DND-41 (cell line): ENCODE data around the gene CARMIL3.
A peak's percentile ranks its signal among the peaks of the same experiment; 100 is the strongest.
"Not testable (repeated sequence)": the region's sequence is repeated elsewhere in the genome, so short reads cannot be mapped to it uniquely, and the experiment has no call there.

ENCODE experiments used
- ATAC-seq: fragments of 200-7000 bp; cut with Tn5 transposase; 3 replicates; pipeline ENCODE4 v1.9.1; 2021; ENCODE audit warnings: low read depth; ENCODE audit not compliant: insufficient read depth
- DNase-seq: peaks from one replicate; pipeline ENCODE4 v3.0.0-alpha.2; 2020
- H2AFZ ChIP-seq: 2 replicates; pipeline ENCODE4 v1.6.0; 2012; ENCODE audit warnings: low read depth, low read length
- H3K27ac ChIP-seq: 2 replicates; pipeline ENCODE4 v1.5.1; 2012; ENCODE audit warnings: low read length, inconsistent platforms
- H3K27me3 ChIP-seq: fragments of 200-600 bp; sonication (generic); 2 replicates; pipeline ENCODE4 v1.6.0; 2012; ENCODE audit warnings: low read length, mild to moderate bottlenecking, inconsistent platforms; ENCODE audit not compliant: insufficient read depth, poor library complexity
- H3K36me3 ChIP-seq: 2 replicates; pipeline ENCODE4 v1.5.1; 2012; ENCODE audit warnings: low read length, inconsistent platforms; ENCODE audit not compliant: insufficient read depth
- H3K4me1 ChIP-seq: 2 replicates; pipeline ENCODE4 v1.5.1; 2012; ENCODE audit warnings: mild to moderate bottlenecking, low read length; ENCODE audit not compliant: insufficient read depth
- H3K4me2 ChIP-seq: 2 replicates; pipeline ENCODE4 v1.6.0; 2012; ENCODE audit warnings: mild to moderate bottlenecking, moderate library complexity, low read length, inconsistent platforms; ENCODE audit not compliant: insufficient read depth
- H3K4me3 ChIP-seq, 2 experiments: fragments of 200-600 bp in 1 of 2; shearing (Covaris generic) in 1 of 2; 2 replicates each; pipeline ENCODE4 v1.5.1; 2012 to 2016; ENCODE audit warnings: inconsistent platforms in 2 of 2, low read length in 2 of 2, mild to moderate bottlenecking in 2 of 2, low read depth in 1 of 2, moderate library complexity in 1 of 2
- H3K79me2 ChIP-seq: 2 replicates; pipeline ENCODE4 v1.6.0; 2012; ENCODE audit warnings: low read length, inconsistent platforms; ENCODE audit not compliant: insufficient read depth
- H3K9ac ChIP-seq: 2 replicates; pipeline ENCODE4 v1.6.0; 2012; ENCODE audit warnings: low read depth, mild to moderate bottlenecking, inconsistent platforms, low read length, moderate library complexity
- H3K9me3 ChIP-seq: 2 replicates; pipeline ENCODE4 v1.5.1; 2012; ENCODE audit warnings: low read length, moderate library complexity, mild to moderate bottlenecking, inconsistent platforms; ENCODE audit not compliant: insufficient read depth, severe bottlenecking
- H4K20me1 ChIP-seq: 2 replicates; pipeline ENCODE4 v1.6.0; 2012; ENCODE audit warnings: low read length; ENCODE audit not compliant: insufficient read depth
- EZH2 ChIP-seq: IDR thresholded peaks from 3 replicates; pipeline ENCODE4 v1.6.1; 2012; ENCODE audit warnings: borderline replicate concordance, low read depth, mild to moderate bottlenecking, moderate library complexity, low read length, inconsistent platforms; ENCODE audit not compliant: severe bottlenecking
- TF ChIP-seq, protein P1 (sequence below): IDR thresholded peaks from 2 replicates; pipeline ENCODE4 v1.5.1; 2012; ENCODE audit warnings: borderline replicate concordance, low read length, moderate library complexity, mild to moderate bottlenecking; ENCODE audit not compliant: poor library complexity, severe bottlenecking; ENCODE audit errors: extremely low read depth

Gene CARMIL3

DNA sequence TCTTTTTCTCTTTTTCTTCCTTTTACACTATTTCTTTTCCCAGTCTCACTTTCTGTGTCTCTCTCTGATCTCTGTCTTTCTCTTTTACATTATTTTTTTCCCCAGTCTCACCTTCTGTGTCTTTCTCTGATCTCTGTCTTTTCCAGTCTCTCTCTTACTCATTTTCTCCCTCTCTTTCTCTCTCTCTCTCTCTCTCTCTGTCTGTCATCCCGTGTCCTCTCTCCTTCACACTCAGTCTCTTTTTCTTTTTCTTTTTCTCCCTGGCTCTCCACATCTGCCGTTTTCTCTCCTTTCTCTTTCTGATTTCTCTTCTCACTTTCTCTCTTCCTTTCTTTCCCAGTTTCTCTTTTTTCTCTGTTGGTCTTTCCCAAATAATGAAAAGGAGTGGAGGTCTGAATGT lies 40.8 kb upstream of the CARMIL3 start:
- H3K79me2 ChIP-seq, result peaks cover 52% of the 10 kb centered on the region
- peak overlapping the region; percentile 35 for H3K9ac ChIP-seq
- H4K20me1 ChIP-seq, result no peaks in the 10 kb centered on the region; the same call in 1 of the 2 replicates
- TF ChIP-seq, protein P1, sequence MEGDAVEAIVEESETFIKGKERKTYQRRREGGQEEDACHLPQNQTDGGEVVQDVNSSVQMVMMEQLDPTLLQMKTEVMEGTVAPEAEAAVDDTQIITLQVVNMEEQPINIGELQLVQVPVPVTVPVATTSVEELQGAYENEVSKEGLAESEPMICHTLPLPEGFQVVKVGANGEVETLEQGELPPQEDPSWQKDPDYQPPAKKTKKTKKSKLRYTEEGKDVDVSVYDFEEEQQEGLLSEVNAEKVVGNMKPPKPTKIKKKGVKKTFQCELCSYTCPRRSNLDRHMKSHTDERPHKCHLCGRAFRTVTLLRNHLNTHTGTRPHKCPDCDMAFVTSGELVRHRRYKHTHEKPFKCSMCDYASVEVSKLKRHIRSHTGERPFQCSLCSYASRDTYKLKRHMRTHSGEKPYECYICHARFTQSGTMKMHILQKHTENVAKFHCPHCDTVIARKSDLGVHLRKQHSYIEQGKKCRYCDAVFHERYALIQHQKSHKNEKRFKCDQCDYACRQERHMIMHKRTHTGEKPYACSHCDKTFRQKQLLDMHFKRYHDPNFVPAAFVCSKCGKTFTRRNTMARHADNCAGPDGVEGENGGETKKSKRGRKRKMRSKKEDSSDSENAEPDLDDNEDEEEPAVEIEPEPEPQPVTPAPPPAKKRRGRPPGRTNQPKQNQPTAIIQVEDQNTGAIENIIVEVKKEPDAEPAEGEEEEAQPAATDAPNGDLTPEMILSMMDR, result no peak
- TF ChIP-seq EZH2, result no peak
- no peaks in the 10 kb centered on the region for H3K27me3 ChIP-seq
- H3K4me1 ChIP-seq, result peaks cover 58% of the 10 kb centered on the region
- peaks cover 9% of the 10 kb centered on the region for H3K36me3 ChIP-seq
- peak overlapping the region; percentile 53 for H3K4me2 ChIP-seq
- ATAC-seq (no peak), DNase-seq (no peak)
- peak overlapping the region; percentile 9 to 29; a peak in 2 of 4 replicates for H3K4me3 ChIP-seq
- H2AFZ ChIP-seq, result no peak overlapping the region
- H3K27ac ChIP-seq, result peak overlapping the region; percentile 63
- H3K9me3 ChIP-seq, result no peaks in the 10 kb centered on the region

DNA sequence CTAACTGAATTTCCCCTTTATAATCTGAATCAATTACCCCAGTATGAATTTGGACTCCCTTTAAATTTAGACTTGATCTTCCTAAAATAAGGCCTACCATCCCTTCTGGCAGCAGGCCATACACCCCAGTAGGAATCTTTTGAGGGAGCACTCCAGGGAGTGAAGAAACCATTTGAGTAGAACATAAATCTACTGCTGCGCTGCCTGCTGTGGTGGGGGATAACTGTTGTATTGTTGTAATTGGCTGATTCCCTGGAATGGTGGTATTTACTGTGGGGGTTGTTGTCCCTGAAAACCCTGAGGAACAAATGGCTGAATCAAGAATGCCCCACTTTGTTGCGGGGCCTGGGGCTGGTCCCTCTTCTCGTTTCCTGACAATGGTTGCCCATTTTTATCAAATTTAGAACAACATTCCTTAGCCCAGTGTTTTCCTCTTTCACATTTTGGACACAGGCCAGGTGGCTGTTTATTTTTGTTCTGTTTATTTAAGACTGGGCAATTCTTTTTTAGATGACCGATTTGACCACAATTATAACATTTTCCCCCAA lies 39.0 kb upstream of the CARMIL3 start:
- not testable (repeated sequence) for H3K27me3 ChIP-seq, H3K9ac ChIP-seq, H3K27ac ChIP-seq, H3K4me3 ChIP-seq, ATAC-seq, H3K36me3 ChIP-seq, H3K9me3 ChIP-seq, DNase-seq, H3K4me2 ChIP-seq, H2AFZ ChIP-seq, H4K20me1 ChIP-seq
- Histone ChIP-seq H3K79me2 (peaks cover 49% of the 10 kb centered on the region), H3K4me1 (peaks cover 52% of the 10 kb centered on the region)

DNA sequence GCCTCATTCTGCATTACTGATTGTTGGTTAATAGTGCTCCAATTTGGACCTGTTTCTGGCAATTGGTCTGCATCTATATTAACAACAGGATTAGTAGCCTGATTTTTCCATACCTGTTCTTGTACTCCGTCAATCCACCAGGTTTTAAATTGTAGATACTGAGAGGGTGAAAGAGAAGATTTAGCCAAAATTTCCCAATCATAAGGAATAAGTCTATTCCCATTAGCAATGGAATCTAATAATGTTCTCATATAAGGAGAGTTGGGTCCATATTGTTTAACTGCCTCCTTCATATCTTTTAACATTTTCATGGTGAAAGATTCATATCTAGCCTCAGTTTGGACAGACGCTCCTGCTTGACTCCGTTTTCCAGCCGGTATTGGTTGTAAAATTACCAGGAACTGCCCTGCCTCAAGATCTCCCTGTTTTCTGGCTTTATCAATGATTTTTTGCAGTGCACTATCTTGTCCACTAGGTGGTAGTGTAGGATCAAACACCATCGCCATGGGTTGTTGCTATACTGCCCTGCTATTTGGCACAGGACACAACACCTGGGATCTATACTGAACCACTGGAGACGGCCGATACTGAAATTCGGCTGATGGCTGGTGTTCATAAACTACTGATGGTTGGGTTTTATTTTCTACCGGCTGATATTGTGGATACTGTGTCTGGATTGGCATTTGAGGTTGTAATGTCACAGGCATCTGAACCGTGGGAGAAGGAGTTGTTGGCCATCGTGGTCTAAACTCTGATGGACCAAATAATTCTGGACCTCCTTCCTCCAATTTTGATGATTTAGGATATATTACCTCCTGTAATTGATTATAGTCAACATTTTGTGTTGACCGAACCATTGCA lies 37.9 kb upstream of the CARMIL3 start:
- Histone ChIP-seq H3K4me1 (peaks cover 47% of the 10 kb centered on the region), H3K9me3 (no peaks in the 10 kb centered on the region), H2AFZ (no peak overlapping the region), H3K9ac (no peak overlapping the region; the same call in 1 of the 2 replicates), H3K27me3 (no peaks in the 10 kb centered on the region), H4K20me1 (no peaks in the 10 kb centered on the region; the same call in 1 of the 2 replicates), H3K27ac (peak overlapping the region; percentile 17), H3K4me3 (no peak overlapping the region), H3K79me2 (peaks cover 43% of the 10 kb centered on the region), H3K4me2 (peak overlapping the region; percentile 38; the same call in 1 of the 2 replicates), H3K36me3 (peaks cover 9% of the 10 kb centered on the region)
- no peak for TF ChIP-seq EZH2
- TF ChIP-seq, protein P1, result peak; percentile 95
- ATAC-seq (peak; percentile 99), DNase-seq (peak; percentile 69)

DNA sequence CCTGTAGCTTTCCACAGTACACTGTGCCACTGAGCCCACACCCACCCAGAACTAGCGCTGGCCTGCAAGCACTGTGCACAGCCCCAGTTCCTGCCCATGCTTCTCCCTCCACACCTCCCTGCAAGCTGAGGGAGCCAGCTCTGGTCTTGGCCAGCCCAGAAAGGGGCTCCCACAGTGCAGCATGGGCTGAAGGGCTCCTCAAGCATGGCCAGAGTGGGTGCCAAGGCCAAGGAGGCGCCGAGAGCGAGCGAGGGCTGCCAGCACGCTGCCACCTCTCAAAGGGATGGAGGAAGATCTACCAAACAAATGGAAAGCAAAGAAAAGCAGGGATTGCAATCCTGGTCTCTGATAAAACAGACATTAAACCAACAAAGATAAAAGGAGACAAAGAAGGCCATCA lies 36.1 kb upstream of the CARMIL3 start:
- not testable (repeated sequence) for H3K4me3 ChIP-seq, H4K20me1 ChIP-seq, H3K9ac ChIP-seq, ATAC-seq, H3K4me2 ChIP-seq, H3K27me3 ChIP-seq, H2AFZ ChIP-seq, H3K27ac ChIP-seq, DNase-seq, H3K9me3 ChIP-seq, H3K36me3 ChIP-seq
- Histone ChIP-seq H3K4me1 (peaks cover 31% of the 10 kb centered on the region), H3K79me2 (peaks cover 33% of the 10 kb centered on the region)

DNA sequence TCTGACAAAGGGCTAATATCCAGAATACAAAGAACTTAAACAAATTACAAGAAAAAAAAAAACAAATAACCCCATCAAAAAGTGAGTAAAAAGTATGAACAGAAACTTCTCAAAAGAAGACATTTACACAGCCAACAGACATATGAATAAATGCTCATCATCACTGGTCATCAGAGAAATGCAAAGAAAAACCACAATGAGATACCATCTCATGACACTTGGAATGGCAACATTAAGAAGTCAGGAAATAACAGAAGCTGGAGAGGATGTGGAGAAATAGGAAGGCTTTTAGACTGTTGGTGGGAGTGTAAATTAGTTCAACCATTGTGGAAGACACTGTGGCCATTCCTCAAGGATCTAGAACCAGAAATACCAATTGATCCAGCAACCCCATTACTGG lies 32.8 kb upstream of the CARMIL3 start:
- not testable (repeated sequence) for H3K4me1 ChIP-seq, H2AFZ ChIP-seq, H3K9ac ChIP-seq, H3K27me3 ChIP-seq, ATAC-seq, DNase-seq, H3K27ac ChIP-seq, H3K4me3 ChIP-seq, H3K9me3 ChIP-seq, H3K4me2 ChIP-seq, H4K20me1 ChIP-seq, H3K36me3 ChIP-seq
- peaks cover 14% of the 10 kb centered on the region for H3K79me2 ChIP-seq
